HG02981 (cell line): ENCODE measurements around the gene PLA2G4F.

Source experiments
- ATAC-seq: cut with Tn5 transposase; IDR thresholded peaks from one replicate; pipeline ENCODE4 v1.9.1; 2021; ENCODE audit warnings: mild to moderate bottlenecking, moderate library complexity; ENCODE audit not compliant: unreplicated experiment

PLA2G4F gene

DNA sequence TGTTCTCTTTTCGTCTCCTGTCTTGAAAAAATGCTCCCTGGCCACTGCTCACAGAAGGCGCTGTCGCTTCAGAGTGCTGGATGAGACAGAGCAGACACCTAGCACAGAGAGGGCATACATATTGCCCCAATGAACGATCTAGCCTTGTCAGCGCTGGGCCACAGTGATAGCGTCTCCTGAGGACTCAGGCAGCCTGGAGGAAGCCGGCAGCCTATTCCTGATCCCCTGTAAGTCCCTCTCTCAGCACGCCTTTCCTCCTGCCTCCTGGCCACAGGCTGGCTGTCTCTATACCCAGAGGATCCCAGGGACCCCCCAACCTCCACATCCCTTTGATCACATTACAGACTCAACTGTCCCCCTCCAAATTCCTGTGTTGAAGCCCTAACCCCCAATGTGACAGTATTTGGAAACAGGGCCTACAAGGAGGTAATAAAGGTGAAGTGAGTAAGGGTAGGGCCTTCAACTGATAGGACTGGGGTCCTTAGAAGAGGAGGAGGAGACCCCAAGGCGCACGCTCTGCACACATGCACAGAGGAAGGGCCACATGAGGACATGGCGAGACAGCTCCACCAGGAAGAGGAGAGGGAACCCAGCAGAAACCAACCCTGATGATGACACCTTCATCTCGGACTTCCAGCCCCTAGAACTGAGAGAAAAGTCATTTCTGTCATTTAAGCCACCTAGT, 7.5 kb downstream of the PLA2G4F start:
- no peak for ATAC-seq

DNA sequence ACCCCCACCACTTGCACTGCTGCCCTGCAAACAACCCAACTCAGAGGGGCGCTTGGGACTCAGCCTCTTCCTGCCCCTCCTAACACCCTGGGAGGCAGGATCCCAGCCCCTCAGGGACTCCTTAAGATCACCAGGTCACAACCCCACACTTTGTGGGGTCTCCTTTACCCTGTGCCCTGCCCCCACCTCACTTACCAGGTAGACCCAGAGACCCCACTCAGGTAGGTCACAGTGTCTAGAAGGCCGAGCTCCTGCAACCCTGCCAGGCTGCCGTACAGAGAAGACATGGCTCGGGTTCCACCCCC, 9.1 kb downstream of the PLA2G4F start:
- no peak for ATAC-seq

DNA sequence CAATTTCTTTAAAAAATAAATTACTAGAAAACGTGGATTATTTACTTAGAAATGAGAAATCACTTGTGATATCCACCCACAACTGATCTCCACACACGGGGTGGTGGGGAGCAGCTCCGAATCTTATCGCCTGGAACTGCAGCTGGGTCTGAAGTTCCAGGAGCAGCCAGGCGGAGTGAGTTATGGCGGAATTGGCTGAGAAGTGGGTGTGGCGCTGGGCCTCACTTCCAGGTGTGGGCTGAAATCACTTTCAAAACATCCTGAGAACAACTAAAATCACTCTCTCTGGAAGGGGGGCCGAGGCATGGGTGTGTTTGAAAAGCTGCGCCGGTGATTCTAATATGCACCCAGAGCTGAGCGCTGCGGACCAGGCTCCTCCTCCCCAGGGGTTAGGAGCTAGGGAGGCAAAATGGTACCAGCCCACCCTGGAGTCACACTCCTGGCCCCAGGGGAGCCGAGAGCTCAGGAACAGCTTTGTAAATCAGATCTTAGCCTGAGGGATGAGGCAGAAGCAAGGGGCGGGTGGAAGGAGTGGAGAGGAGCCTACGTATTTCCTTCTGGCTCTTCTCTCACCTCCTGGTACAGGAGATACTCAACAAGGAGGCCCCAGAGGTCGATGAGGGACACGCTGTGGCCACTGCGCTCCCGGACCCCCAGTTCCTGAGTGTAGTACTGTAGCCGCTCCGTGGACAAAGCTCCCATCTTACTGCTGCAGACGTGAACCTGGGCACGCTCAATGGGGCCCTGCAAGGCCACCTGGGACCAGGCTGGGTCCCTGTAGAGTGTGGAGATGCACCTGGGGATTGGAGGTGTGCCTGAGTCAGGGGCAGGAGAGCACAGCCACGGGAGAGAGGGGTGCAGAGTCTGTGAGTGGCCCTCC, 9.6 kb downstream of the PLA2G4F start:
- no peak for ATAC-seq

DNA sequence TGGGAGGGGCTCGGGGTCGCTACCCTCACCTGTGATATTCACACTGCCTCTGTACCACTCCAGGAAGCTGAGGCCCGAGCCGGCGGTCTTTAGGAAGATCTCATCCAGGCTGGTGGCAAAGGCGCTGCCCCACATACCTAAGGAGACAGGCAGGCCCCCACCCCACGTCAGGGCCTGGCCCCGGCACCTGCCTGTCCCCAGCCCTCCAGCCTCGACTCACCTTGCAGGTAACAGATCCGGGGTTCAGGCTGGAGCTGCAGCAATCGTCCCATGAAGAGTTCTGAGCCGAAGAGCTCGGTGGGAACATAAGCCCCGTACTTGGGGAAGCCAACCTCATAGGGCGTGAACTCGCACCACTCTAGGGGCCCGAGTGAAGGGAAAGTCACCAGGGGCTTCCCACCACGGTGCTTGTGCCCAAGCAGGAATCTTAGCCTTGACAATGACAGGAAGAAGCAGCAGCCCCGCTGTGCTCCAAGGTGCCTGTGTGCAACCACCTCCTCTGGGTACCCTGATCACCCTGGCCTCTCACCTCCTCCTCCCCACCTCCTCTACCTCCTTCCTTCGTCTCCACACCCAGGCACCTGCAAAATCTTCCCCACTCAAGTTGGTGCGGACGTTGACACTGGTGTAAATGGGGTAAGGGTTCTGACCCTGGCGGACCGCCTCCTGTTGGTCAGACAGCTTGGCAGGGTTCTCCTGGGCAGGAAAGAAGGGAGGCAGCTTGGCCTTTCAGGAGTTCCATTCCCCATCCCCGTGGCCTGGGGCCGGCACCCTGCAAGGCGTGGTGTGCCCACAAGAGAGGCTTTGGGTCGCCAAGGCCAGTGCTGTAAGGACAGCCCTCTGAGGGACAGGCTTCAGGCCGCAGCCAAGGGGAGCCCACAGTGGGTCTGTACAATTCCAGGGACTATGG, 10.6 kb downstream of the PLA2G4F start:
- ATAC-seq: no peak

DNA sequence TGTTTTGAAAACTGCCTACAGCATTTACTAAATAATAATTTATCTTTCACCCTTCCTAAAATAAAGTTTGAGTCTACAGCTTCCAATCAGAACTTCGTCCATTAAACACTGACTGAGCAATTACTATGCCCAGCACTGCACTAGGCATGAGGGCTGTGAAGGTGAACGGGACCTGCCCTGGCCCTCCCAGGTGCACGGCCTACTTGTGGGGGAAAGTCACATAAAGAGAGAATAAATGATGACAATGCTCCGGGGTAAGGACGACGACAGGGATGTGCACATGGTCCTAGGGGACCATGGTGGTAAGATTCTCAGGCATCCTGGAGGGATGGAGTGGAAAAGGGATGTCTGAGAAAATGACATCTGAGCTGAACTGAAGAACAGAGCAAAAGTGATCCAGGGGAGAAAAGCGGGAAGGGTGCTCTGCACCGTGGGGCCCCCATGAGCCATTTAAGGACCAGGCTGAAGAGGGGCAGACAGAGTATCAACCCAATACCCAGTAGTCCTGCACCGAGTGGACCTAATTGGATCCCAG, 11.5 kb downstream of the PLA2G4F start:
- no peak for ATAC-seq

DNA sequence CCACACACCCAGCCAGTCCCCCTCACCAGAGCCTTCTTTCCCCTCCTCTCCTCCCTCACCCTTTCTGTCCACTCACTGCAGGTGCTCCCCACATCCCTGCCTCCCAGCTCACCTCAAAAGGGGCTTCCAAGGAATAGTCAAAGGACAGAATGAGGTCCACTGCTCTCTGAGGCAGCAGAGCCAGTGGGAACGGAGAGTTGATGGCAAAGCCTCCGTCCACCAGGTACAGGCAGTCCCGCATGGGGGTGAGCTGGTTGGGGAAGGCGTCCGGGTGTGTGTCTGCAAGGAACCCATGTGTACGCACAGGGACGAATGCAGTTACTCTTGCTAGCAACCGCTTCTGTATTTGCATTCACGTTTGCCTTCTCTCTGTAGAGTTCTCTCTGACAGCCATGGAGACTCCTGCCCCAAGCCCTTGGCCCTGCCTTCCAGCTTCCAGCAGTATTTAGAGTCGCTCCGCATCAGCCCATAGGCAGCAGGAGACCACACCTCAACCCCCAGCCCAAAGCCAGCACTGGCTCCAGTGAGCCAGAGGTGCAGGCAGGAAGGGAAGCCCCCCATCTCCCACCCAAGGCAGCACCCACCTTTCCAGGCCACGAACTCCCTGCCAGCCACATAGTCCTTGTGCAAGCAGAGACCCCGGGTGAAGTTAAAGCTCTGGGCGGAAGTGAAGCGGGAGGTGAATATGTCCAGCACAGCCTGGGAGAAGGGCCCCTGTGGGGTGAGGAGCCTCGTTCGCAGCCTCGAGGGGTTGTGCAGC, 12.4 kb downstream of the PLA2G4F start:
- ATAC-seq: no peak

DNA sequence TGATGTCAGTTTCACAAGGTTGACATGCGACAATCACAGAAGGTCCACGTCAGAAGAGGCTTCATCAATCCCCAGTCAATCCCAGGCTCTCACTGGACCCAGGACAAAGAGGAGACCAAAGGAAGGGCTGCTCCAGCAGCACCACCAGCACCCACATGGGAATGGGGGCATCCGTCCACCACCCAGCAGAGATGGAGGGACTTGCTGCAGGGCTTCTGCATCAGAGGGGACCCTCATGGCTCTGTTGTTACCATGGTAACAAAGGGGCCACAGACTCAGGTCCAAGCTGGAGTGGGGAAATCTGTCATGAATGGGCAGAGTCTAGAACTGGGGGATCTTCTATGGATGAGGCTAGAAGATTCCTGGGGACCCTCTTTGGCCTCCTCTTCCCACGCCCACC, 13.1 kb downstream of the PLA2G4F start:
- ATAC-seq: no peak

DNA sequence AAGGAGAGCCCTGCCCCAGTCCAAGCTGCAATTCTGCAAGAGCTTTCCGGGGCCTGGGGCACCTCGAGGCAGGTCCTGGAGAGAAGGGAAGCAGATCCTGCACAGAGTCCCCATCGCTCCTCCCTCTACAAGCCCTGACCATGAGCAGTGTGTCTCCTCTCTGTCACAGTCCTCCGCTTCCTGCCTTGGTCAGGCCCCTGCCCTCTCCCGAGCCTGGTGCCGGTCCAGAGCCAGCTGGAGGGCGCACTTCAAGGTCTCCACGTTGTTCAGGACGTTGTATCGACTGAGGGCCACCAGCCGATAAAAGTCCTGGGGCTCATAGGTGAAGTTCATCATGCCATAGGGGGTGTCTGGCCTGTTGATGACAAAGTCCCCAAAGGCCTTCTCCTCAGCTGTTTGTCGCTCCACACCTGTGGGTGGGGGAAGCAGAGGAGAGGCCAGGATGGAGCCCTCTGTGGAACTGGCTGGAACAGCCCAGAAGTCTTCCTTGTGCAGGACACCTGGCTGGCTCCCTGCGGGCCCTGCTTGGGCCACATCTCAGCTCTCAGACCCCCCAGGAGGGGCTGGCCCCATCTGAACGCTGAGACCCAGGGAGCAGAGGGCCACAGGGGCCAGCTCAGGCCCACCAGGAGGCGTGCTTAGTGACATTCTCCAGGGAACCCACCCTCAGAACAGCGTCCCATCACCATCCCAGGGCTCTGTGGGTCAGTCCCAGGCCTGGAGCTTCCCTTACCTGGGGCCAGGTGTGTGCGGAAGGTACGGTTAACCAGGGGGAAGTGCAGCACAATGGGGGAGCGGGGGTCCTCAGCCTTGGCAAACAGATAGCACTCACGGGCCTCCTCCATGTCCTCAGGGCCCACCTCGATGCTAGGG, 14.4 kb downstream of the PLA2G4F start:
- ATAC-seq: no peak

DNA sequence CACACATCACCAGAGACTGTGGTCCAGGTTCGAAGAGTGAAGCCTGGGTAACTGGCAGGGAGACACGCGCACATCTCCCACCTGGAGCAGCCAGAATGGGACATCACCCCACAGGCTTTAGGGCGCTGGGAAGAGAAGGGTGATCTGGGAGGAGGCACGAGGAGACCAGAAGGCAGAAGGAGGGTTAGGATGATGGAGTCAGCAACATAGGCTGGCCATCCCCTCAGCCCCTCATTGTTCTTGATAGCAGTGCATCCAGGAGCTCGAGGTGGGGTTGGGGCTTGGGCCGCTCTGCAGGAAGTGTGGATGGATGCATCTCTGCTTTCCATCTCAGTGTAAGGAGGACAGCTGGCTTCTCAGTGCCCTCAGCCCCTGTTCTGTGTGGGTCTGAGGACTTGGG, 15.2 kb downstream of the PLA2G4F start:
- no peak for ATAC-seq

DNA sequence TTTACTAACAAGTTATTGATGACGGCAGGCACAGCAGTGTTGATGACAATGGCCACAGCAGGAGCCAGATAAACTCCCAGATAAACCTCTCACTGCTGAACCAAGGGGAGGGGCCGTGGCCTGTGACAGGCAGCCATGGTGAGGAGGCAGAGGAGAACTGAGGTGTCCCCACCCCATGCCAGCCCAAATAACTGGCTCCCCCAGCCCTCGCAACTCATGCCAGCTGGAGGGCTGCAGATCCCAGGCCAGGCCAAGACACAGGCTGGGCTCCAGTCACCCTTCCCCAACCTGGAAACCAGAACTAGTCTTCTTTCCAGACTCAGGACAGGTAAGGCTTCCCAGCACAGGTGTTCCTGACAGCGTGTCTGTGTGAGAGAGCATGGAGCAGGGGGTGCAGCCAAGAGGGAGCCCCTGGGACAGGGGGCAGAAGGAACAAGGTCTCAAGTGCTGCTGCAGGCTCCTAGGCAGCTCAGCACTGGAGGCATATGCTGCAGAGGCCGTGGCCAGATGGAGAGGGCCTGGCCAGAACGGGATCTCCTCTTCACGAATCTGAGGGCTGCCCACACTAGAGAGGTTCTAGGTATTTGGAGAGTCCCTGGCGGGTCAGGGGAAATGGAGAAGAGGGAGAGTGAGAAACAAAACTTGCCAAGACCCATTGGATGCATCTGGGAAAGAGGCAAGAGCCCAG, 15.9 kb downstream of the PLA2G4F start:
- ATAC-seq: no peak

DNA sequence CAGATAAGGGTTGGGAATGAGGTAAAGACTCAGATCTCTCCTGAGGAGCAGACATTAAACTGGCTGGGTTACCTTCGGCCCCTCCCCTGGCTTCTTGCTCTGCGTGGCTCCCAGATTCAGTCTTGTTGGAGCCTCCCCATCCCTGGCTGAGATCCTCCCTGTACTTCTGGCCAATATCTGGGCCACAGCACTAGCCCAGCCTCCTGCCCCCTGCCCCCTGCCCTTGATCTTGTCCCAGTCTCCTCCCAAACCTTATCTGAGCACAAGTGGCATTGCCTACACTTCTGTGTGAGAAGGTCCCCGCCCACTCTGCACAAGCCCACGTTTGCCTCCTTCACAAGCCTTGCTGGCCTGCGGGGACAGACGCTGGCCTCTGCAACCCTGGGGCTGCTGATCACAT, 16.8 kb downstream of the PLA2G4F start:
- ATAC-seq: no peak

DNA sequence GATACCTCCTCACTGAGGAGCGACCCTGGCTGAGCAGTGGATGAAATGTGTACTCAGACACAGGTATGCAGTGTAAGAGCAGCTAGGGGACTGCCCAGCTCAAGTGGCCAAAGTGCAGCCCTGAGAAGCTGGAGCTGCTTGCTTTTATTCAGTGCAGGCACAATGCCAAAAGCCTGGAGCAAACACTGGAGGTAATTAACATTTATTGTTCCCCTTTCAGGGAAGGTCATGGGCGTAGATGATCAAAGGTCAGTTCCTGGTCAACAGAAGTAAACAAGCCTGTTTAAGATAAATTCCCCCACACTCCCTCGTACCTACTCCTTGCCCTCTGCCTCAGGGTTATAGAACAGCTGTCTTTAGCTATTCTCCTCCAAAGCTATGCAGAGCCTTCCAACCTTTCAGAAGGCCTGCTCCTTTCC, 17.5 kb downstream of the PLA2G4F start:
- no peak for ATAC-seq

DNA sequence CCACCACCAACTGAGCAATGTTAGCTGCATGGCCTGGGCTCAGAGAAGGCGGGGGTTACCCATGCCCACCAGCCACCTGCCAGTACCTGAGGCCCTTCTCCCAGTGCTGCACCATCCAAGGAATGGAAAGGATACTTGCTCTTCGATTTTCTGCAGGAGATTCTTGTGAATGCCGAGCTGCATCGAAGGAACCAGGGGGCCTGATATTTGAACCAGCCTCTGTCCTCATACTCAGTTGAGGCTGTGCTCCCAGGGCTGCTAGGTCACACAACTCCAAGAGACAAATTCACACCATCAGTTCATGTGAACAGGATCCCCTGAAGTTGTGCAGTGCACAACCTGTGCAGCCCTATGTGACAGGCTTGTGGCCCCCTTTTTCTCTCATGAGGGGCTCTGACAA, 18.0 kb downstream of the PLA2G4F start:
- ATAC-seq: no peak

DNA sequence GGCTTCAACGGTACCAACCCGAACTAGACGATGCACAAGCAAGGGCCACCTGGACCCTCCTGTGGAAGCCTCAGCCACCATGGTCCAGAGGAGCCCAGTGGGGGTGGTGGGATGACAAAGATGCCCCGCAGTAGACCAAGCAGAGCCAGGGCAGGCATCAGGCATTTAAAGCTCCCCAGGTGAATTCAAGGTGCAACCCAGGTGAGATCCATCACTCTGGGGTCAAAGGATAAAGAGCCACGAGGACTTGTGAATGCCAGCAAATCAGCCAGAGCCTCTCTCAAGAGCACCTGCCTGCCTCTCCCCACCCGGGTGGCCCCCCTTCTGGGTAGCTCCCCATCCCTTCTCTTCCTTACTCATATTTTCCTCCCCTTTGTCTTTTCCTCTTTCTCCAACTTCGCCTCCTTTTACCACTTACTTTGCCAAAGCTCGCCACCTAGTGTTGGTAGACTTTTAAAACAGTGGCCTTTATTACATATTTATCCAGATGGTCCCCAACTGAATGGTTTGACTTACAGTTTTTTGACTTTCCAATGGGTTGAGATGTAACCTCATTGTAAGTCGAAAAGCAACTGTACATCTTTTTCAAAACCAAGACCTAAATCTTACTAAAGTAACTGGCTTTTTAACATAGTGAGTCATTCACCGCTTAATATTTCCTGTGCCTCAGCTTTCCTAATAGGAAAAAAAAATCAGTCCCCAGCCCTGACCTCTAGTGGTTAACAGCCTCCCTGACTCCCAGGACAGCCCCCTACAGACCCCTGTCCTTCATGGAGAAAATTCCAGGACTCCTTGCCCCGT, 18.8 kb downstream of the PLA2G4F start:
- ATAC-seq: no peak

DNA sequence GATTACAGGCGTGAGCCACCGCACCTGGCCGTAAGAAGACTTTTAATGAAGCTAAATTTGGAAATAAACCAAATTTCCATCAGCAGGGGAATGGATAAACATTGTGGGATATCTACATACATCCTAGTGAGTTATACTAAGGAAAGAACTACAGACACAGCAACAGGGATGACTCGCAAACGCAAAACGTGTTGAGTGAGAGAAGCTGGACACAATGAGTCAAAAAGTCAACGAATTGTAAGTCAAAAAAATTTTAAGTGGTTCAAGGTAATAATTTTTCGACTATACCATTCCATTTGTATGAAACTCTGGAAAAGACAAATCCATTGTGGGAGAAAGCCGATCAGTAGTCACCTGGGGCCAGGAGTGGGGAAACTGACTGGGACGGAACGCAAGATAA, 19.9 kb downstream of the PLA2G4F start:
- no peak for ATAC-seq

DNA sequence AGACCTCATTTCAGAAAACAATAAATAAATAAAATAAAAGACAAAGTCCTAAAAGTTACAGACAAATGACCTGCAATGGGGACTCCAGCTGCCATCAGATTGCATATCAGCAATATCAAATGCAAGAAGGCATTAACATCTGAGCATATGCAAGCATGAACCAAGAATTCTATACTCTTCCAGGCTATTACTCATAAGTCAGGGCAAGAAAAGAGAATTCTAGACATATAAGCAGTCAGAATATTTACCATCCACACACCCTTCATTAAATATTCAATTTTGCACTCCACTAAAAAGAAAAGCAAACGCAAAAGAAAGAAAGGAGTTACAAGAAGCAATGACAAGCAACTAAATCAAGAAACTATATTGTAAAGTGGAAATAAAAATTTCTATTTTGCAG, 21.1 kb downstream of the PLA2G4F start:
- ATAC-seq: no peak

DNA sequence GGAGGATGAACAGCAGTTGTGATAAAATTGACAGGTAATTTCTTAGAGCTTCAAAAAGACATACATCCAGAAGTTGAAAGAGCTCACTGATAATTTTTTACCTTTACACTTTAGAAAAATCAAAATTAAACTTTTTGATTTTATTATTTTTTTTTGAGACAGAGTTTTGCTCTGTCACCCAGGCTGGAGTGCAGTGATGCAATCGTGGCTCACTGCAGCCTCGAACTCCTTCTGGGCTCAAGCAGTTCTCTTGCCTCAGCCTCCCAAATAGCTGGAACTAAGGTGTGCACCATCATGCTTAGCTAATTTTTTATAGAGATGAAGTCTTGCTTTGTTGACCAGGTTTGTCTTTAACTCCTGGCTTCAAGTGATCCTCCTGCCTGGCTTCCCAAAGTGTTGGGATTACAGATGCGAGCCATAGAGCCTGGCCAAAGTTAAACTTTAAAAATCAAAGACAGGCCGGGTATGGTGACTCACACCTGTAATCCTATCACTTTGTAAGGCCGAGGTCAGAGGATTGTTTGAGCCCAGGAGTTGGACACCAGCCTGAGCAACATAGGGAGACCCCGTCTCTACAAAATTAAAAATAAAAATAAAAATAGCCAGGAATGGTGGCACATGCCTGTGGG, 21.7 kb downstream of the PLA2G4F start:
- ATAC-seq: no peak
